Measurements from ENCODE around the gene SLC38A10.

DNA sequence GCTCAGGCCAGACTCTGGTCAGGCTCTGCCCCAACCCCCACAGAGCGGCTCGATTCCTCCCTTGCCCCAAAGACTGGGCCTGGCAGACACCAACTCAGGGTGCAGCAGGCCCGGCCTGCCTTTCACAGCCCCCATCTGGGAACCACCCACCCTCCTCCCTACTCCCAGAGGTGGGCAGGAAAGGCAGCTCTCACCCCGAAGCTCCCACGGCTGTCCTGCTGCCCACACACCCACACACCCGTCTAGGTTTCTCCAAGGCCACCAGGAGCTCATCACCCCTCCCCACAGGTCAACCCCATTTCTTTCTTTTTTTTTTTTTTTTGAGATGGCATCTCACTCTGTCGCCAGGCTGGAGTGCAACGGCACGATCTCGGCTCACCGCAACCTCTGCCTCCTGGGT lies 76.1 kb downstream of the SLC38A10 start:
- TF ChIP-seq, protein P1, sequence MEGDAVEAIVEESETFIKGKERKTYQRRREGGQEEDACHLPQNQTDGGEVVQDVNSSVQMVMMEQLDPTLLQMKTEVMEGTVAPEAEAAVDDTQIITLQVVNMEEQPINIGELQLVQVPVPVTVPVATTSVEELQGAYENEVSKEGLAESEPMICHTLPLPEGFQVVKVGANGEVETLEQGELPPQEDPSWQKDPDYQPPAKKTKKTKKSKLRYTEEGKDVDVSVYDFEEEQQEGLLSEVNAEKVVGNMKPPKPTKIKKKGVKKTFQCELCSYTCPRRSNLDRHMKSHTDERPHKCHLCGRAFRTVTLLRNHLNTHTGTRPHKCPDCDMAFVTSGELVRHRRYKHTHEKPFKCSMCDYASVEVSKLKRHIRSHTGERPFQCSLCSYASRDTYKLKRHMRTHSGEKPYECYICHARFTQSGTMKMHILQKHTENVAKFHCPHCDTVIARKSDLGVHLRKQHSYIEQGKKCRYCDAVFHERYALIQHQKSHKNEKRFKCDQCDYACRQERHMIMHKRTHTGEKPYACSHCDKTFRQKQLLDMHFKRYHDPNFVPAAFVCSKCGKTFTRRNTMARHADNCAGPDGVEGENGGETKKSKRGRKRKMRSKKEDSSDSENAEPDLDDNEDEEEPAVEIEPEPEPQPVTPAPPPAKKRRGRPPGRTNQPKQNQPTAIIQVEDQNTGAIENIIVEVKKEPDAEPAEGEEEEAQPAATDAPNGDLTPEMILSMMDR (IDR thresholded peaks at IDR 0.05; ENCODE audit: low read depth, low read length, poor library complexity, severe bottlenecking), result no peak
- TF ChIP-seq EZH2phosphoT487 (IDR thresholded peaks at IDR 0.05; ENCODE audit: borderline replicate concordance, low read length), result no peak
